ENCODE results near the gene ALG12. TPM values are rescaled to one million over a fixed set of nuclear protein-coding genes. Genes with fewer than 3 reads are reported as not detected.

Gene ALG12
- total RNA-seq, 2 experiments from 2014 or later = 12.4 to 13.8 TPM

- Mint-ChIP-seq H3K4me1 (ENCODE audit: low read depth) (peaks cover 28% of the 10 kb centered on the region), H3K27ac (peak overlapping the region; percentile 96), H3K36me3 (peaks cover 37% of the 10 kb centered on the region), H3K9me3 (no peaks in the 10 kb centered on the region), H3K27me3 (no peaks in the 10 kb centered on the region), H3K4me3 (peak overlapping the region; percentile 92)
- peak; percentile 97 for DNase-seq
- CTCF ChIA-PET = interaction anchor here (1.0 to 2.0 kb wide), 6 partner anchors 8 to 68 kb away, joined by 6 to 9 read pairs (median 6); no protein-coding TSS in a partner anchor
- POLR2A ChIA-PET = interaction anchor here (0.8 to 4.7 kb wide), 13 partner anchors 9 to 228 kb away, joined by 3 to 58 read pairs (median 5); no protein-coding TSS in a partner anchor
- intact Hi-C loops (cut with micrococcal nuclease) = loop anchor here (1.0 to 5.0 kb wide), 5 partner anchors 15 to 230 kb away; partner anchors contain the start of gene ZBED4
These were observed 43.9 kb upstream of the ALG12 start for GRCh38 chr22:49962012-49962750.

- Mint-ChIP-seq H3K4me3 (peak overlapping the region; percentile 92), H3K36me3 (peaks cover 37% of the 10 kb centered on the region), H3K27ac (peak overlapping the region; percentile 96), H3K4me1 (ENCODE audit: low read depth) (peaks cover 26% of the 10 kb centered on the region), H3K27me3 (no peaks in the 10 kb centered on the region), H3K9me3 (no peaks in the 10 kb centered on the region)
- DNase-seq = no peak
- intact Hi-C loops (cut with micrococcal nuclease) = loop anchor here (1.0 to 5.0 kb wide), 5 partner anchors 15 to 231 kb away; partner anchors contain the start of gene ZBED4
- POLR2A ChIA-PET = interaction anchor here (0.8 to 4.7 kb wide), 12 partner anchors 9 to 229 kb away, joined by 3 to 58 read pairs (median 4); no protein-coding TSS in a partner anchor
- CTCF ChIA-PET = interaction anchor here (1.0 to 2.0 kb wide), 4 partner anchors 9 to 69 kb away, joined by 6 to 9 read pairs (median 6); no protein-coding TSS in a partner anchor
These were observed 43.4 kb upstream of the ALG12 start for GRCh38 chr22:49961601-49962011.

- Mint-ChIP-seq H3K36me3 (peaks cover 37% of the 10 kb centered on the region), H3K27ac (peak overlapping the region; percentile 96), H3K4me1 (ENCODE audit: low read depth) (peaks cover 23% of the 10 kb centered on the region), H3K9me3 (no peaks in the 10 kb centered on the region), H3K4me3 (peak overlapping the region; percentile 92), H3K27me3 (no peaks in the 10 kb centered on the region)
- peak; percentile 53 for DNase-seq
- ChIA-PET CTCF (interaction anchor here (1.5 to 2.2 kb wide), 3 partner anchors 9 to 69 kb away, joined by 6 to 9 read pairs (median 8); no protein-coding TSS in a partner anchor), POLR2A (interaction anchor here (0.8 to 4.7 kb wide), 7 partner anchors 10 to 57 kb away, joined by 3 to 58 read pairs (median 4); no protein-coding TSS in a partner anchor)
- intact Hi-C loops (cut with micrococcal nuclease) = loop anchor here (5.0 kb wide), 2 partner anchors 109 to 231 kb away; partner anchors contain the start of gene ZBED4
These were observed 42.9 kb upstream of the ALG12 start for GRCh38 chr22:49961005-49961600.

DNA sequence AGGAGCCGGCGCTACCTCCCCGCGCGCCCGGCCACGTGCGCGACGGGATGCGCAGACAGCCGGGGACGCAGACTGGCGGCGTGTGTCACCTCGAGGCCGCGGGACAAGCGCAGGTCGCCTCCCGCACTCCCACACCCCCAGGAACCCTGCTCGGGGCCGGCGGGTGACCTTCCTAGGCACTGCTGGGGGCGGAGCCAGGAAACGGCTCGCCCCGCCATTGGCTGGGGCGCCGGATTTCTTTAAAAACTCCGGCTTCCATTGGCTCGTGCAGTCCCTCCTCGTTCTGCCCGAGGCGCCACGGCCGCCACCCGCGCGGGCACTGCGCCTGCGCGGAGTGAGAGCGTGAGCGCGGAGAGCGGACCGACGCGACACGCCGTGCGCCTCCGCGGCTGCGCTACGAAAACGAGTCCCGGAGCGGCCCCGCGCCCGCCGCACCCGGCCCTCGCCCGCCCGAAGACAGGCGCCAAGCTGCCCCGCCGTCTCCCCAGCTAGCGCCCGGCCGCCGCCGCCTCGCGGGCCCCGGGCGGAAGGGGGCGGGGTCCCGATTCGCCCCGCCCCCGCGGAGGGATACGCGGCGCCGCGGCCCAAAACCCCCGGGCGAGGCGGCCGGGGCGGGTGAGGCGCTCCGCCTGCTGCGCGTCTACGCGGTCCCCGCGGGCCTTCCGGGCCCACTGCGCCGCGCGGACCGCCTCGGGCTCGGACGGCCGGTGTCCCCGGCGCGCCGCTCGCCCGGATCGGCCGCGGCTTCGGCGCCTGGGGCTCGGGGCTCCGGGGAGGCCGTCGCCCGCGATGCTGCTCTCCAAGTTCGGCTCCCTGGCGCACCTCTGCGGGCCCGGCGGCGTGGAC, 42.1 kb upstream of the ALG12 start, which contains the start of gene PIM3:
PIM3 (plus strand) TSS at position 614 of the 846 bp plus-strand sequence; CDS start at position 790, 176 bp downstream.
- peak; percentile 97 for DNase-seq
- Mint-ChIP-seq H3K4me3 (peak within 1 kb of the TSS; percentile 92), H3K27me3 (no peaks in the 10 kb centered on the region), H3K4me1 (ENCODE audit: low read depth) (peaks cover 22% of the 10 kb centered on the region), H3K27ac (peak within 1 kb of the TSS; percentile 96), H3K36me3 (peaks cover 37% of the 10 kb centered on the region), H3K9me3 (no peaks in the 10 kb centered on the region)
- CTCF ChIA-PET = interaction anchor here (0.7 to 2.2 kb wide), 6 partner anchors 10 to 70 kb away, joined by 3 to 8 read pairs (median 4); no protein-coding TSS in a partner anchor
- POLR2A ChIA-PET = interaction anchor here (1.0 to 4.7 kb wide), 7 partner anchors 11 to 193 kb away, joined by 3 to 58 read pairs (median 7); no protein-coding TSS in a partner anchor
- intact Hi-C loops (cut with micrococcal nuclease) = loop anchor here (5.0 kb wide), 2 partner anchors 108 to 232 kb away; partner anchors contain the start of gene ZBED4

DNA sequence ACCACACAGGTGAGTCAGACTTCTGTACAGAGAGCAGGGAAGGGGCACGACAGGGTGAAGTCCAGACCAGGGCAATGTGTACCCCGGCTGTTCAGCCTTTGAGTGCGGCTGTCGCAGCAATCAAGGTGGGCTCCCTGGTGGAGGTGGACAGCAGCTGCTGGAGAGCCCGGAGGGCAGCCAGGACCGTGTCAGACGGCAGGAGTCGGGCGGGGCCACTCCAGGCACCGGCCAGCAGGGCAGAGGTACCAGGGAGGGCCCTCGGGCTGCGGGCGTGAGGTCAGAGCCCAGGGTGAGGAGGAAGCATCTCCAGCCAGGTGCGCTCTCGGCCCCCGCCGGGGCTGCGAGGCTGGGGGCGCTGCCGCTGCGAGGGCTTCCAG, 41.5 kb upstream of the ALG12 start:
- Mint-ChIP-seq H3K9me3 (no peaks in the 10 kb centered on the region), H3K27ac (peak overlapping the region; percentile 94), H3K27me3 (no peaks in the 10 kb centered on the region), H3K4me1 (ENCODE audit: low read depth) (peaks cover 18% of the 10 kb centered on the region), H3K4me3 (peak overlapping the region; percentile 83), H3K36me3 (peaks cover 33% of the 10 kb centered on the region)
- POLR2A ChIA-PET = interaction anchor here (0.8 to 4.7 kb wide), 9 partner anchors 11 to 192 kb away, joined by 3 to 58 read pairs (median 4); no protein-coding TSS in a partner anchor
- CTCF ChIA-PET = interaction anchor here (0.8 to 2.2 kb wide), 5 partner anchors 11 to 71 kb away, joined by 3 to 8 read pairs (median 6); no protein-coding TSS in a partner anchor
- peak; percentile 72 for DNase-seq
- intact Hi-C loops (cut with micrococcal nuclease) = loop anchor here (5.0 kb wide), 2 partner anchors 107 to 233 kb away; partner anchors contain the start of gene ZBED4

GRCh38 chr22:49958931-49959781, 40.9 kb upstream of the ALG12 start:
- no peaks in the 10 kb centered on the region for H3K9me3 Mint-ChIP-seq
- H3K4me3 Mint-ChIP-seq = peak overlapping the region; percentile 83
- H3K27ac Mint-ChIP-seq = peak overlapping the region; percentile 94
- POLR2A ChIA-PET = interaction anchor here (0.8 to 4.7 kb wide), 7 partner anchors 12 to 192 kb away, joined by 3 to 58 read pairs (median 7); no protein-coding TSS in a partner anchor
- intact Hi-C loops (cut with micrococcal nuclease) = no loop called here
- H3K27me3 Mint-ChIP-seq = no peaks in the 10 kb centered on the region
- peaks cover 27% of the 10 kb centered on the region for H3K36me3 Mint-ChIP-seq
- H3K4me1 Mint-ChIP-seq (ENCODE audit: low read depth) = peaks cover 14% of the 10 kb centered on the region
- CTCF ChIA-PET = interaction anchor here (1.4 to 2.2 kb wide), 4 partner anchors 21 to 71 kb away, joined by 3 to 8 read pairs (median 6); no protein-coding TSS in a partner anchor
- DNase-seq = no peak

GRCh38 chr22:49958366-49958921, 40.2 kb upstream of the ALG12 start:
- Mint-ChIP-seq H3K27ac (peak overlapping the region; percentile 94), H3K9me3 (no peaks in the 10 kb centered on the region), H3K27me3 (no peaks in the 10 kb centered on the region), H3K4me1 (ENCODE audit: low read depth) (peaks cover 8% of the 10 kb centered on the region), H3K36me3 (peaks cover 20% of the 10 kb centered on the region), H3K4me3 (peak overlapping the region; percentile 83)
- DNase-seq = no peak
- POLR2A ChIA-PET = no interaction called here
- CTCF ChIA-PET = interaction anchor here (1.4 to 1.6 kb wide), 2 partner anchors 21 to 29 kb away, joined by 3 to 7 read pairs; no protein-coding TSS in a partner anchor
- intact Hi-C loops (cut with micrococcal nuclease) = no loop called here

DNA sequence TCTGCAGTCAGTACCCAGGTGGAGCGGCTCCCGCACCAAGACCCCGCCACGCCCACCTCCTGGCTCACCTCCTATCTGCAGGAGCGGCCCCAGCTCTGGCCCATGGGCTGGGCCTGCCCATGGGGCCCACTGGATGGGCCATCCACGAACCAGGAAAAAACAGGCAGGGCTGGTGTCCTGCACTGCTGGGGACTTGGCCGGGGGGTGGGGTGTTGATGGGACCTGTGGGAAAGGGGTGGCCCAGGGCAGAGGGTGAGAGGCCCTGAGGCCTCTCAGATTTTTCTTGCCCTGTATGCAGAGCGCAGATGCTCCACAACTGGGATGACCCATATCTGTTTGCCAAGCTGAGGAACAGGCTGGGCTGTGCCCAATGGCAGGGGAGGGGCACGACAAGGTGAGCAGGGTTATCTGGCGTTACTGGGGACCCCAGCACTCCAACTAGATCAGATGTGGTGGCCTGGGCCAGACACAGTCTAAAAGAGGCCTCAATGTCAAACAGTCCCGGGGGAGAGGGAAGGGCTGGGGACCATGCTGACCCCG, 39.7 kb upstream of the ALG12 start:
- Mint-ChIP-seq H3K4me3 (peak overlapping the region; percentile 18), H3K4me1 (ENCODE audit: low read depth) (peaks cover 8% of the 10 kb centered on the region), H3K9me3 (no peaks in the 10 kb centered on the region), H3K27ac (peak overlapping the region; percentile 9), H3K27me3 (no peaks in the 10 kb centered on the region), H3K36me3 (peaks cover 14% of the 10 kb centered on the region)
- ChIA-PET CTCF (no interaction called here), POLR2A (no interaction called here)
- intact Hi-C loops (cut with micrococcal nuclease) = no loop called here
- no peak for DNase-seq

DNA sequence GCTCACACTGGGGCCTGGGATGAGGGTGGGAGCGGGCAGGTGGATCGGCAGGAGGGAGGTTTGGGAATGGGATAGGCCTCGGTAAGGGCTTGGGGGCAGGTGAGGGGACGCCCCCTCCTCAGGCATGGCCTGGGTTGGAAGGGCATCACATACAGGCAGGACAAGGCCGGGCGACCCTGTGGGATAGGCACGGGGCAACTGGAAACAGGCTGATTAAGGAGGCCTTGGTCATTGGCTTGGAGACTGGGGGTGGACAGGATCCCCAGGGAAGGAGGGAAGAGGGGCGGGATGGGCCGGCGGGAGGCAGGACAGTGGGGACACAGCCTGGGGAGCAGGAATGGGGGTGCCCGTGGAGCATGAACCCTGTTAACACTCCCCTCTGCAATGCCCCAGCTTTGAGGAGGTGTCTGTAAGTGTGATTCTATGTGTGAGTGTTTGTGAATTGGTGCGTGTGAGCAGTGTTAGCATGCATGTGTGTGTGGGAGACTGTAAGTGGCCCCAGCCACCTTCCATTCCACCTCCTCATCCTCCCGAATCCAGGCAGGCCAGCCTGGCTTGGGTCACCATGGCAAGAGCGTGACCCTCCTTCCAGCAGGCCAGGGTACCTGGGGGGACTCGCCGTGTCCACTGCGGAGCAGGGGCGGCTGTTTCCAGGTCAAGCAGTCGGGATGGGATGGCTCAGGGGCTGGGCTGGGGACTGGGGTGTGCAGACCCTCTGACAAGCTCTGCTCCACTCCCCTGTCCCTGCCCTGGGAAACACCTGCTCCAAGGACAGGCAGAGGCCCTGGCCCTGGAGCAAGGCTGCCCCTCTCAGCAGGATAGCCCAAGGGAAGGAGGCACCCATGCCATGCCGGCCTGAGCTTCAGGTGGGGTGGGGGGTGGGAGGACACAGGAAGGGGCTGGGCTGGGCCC, 38.9 kb upstream of the ALG12 start:
- Mint-ChIP-seq H3K4me3 (no peak overlapping the region), H3K36me3 (peaks cover 8% of the 10 kb centered on the region), H3K27ac (peak overlapping the region; percentile 13), H3K4me1 (ENCODE audit: low read depth) (peaks cover 8% of the 10 kb centered on the region), H3K27me3 (no peaks in the 10 kb centered on the region), H3K9me3 (no peaks in the 10 kb centered on the region)
- CTCF ChIA-PET = no interaction called here
- intact Hi-C loops (cut with micrococcal nuclease) = no loop called here
- DNase-seq = no peak
- POLR2A ChIA-PET = no interaction called here
